HG03159 (cell line): Measurements from ENCODE around the gene MRTO4.
"Not testable (repeated sequence)": the region's sequence is repeated elsewhere in the genome, so short reads cannot be mapped to it uniquely, and the experiment has no call there.

Experiments used
- ATAC-seq: cut with Tn5 transposase; IDR thresholded peaks from one replicate; pipeline ENCODE4 v1.9.1; 2021; ENCODE audit warnings: mild to moderate bottlenecking, moderate library complexity; ENCODE audit not compliant: unreplicated experiment

Gene MRTO4

DNA sequence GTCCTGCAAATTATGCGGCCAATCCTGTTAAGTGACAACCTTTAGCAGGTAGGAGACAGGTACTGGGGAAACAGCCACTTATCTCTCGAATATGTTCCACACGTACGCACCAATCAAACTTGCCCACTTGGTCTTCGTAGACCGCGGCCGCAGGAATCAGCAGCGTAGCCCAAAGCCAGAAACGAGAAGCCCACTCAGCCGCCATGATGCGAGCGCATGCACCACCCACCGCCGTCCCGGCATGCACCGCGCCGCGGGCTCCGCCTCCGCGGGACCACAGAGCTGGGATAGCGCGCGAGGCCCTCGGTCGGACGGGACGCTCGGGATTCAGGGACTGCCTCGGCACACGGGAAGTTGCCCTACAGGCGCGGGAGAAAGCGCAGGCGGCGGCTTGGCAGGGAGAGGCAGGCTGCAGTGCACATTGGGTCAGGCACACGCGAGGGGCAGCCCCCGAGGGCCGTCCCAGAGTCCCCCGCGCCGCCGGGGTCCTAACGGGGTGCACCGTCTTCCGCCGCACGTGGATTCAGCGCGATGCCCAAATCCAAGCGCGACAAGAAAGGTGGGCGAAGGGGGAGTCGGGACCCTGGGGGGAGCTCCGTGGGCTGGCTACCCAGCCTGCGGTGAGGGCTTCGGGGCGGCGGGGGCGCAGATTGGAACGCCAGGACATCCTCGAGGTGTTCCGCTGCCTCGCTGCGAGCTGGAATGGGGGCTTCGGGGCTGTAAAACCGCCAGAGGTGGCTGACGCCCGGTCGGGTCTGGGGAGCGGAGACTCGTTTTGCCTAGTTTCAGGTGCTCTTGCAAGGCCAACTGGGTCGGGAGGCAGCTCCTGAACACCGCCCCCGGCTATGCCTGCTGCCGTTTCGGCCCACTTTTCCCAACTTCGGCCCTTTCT is at the start of gene MRTO4, which contains the start of gene EMC1:
Gene MRTO4 (plus strand): TSS at position 501 of the 892 bp plus-strand sequence. CDS start 31 bp downstream, at position 532.
Gene EMC1 (minus strand): TSS at position 220 of the 892 bp plus-strand sequence. CDS start 15 bp downstream, at position 205.
- ATAC-seq, result peak; percentile 81

DNA sequence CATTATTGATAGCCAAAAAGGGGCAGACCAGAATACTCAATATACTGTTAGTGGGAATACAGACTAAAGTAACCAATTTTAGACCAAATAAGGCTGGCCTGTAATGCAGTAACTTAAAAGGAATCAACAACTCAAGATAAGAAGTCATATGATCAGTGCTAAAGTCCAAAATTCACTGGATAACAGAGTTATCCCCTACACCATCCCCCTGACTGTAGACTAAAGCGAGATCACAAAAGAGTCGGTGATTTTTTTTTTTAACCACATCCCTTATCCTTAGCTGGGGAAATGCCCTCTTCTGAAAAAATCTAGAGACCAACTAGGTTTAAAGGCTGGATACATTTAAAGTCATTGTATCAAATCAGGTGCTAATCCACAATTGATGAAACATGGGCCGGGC is 49.2 kb upstream of the MRTO4 start:
- ATAC-seq, result no peak

DNA sequence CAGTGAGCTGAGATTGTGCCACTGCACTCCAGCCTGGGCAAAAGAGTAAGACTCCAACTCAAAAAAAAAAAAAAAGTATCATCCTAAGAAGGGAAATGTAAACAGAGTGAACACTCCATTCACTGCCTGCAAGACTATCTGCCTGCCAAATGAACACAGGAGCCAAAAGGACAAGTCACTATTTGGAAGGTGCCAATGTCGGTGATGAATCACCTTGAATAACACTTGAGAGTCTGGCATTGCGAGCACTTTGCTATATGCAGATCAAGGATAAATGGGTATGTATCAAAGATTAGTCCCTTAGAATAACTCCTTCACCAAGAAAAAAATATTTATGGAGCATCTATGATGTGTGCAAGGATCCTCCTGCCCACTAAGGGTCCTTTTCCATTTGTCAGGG is 48.2 kb upstream of the MRTO4 start:
- no peak for ATAC-seq

DNA sequence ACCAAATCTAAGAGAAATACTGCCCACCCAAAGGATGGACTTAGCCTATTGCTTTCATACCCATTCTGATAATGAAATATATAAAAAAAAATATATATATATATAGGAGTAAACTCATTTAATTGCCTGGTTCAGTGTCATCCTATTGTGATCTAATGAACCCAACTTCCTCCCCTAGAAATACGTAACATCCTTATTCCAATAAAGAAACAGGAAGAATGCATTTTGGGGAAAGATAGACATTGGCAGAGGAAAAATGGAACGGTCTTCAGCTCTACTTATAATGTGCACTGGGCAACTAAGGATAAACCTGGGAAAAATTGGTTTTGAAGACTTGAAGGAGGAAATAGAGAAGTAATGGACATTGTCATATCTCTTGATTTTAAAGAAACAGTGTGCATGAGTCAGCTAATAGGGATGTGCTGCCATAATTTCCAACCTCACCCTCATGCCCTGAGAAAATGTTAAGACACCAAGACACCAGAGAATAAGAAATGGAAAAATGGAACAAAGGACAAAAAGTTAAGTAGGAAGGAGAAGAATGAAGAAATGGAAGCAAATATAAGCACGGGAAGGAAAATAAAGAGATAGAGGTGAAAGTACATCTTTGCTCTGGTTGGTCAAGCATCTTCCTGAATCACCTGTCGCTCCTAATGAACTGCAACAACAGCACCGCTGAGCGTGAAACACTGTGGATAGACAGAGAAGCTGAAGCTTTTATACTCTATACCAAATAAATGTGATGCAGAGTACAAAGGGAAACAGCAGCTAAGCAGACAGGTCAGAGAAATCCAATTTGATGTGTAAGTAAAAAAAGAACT is 46.9 kb upstream of the MRTO4 start:
- ATAC-seq, result no peak

DNA sequence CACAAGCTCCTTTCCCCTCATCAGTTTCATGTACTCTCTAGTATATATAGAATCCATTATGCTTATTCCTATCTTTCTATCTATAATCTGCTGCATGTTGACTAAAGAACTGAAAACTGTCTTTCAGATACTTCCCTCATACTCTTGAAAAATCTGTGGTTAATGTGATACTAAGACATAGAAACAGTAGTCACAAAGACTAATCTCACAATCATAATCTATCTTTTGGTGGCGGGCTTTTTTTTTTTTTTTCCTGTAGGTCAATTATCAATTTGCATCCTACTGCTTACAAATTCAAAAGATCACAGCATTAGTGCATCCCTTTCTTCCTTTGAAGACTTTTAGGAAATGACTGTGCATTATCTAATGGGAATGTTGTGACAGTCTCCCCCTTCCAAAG is 46.2 kb upstream of the MRTO4 start:
- no peak for ATAC-seq

DNA sequence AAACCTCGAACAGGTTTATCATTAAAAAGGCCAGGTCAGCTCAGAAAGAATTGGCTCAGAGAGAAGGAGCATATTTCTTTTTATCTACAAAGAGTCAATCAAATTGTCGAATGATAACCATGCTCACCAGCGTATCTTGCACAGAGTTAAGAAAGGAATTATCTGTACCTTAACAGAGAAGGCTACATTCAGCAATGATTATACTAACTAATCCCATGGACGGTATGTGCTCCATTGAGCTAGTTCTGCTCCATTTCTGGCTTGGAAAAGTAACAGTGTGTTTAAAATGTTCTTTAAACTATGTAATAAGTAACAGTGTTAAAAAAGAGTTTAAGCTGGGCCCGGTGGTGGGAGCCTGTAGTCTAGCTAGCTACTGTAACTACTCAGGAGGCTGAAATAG is 45.8 kb upstream of the MRTO4 start:
- ATAC-seq, result no peak

DNA sequence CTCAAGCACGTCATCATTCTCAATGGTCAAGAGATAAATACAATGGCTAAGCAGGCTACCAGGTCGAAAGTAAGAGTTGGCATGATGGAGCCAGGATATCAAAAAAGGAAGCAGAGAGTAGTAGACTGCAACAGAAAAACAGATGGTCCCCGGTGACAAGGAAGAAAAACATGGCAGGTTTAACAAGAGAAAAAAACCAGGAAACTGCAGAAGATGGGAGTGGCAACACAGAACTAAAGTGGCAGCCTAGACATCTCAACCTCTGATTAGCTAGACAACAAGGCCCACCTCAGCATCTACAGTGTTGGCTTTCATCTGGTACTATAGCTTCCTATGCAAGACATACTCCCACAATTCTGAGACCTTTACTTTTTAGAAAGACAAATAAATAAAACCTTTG is 44.7 kb upstream of the MRTO4 start:
- no peak for ATAC-seq

DNA sequence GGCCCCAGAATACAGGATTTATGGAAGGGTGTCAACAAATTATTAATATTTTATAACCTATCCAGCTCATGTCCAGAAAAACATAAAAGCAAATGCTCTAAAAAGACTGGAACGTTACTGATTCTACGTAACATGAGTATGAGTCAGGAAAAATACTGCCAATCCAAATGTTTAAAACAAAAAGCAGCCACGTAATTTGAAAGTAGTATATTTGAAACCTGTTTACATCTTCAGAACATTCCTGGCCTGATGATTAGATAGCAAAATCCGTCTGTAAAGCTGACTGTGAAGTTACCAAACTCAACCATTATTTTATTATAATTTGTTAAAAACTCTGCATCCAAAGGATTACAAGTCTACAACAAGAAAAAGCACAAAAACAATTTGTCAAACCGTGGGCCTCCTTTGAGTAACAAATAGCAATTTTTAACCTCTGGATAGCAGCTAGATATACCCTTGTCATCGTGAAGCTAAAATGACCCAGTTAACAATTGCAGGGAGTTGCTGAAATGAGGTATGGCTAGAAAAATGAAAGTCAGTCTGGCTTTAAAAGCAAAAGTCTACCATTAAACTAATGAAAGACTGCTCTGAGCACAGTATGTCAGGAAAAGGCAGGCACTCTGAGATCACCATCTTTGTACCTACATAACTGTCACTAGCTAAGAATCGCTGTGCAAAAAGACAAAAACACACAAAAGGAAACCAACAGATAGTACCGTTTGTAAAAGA is 42.7 kb upstream of the MRTO4 start:
- no peak for ATAC-seq

DNA sequence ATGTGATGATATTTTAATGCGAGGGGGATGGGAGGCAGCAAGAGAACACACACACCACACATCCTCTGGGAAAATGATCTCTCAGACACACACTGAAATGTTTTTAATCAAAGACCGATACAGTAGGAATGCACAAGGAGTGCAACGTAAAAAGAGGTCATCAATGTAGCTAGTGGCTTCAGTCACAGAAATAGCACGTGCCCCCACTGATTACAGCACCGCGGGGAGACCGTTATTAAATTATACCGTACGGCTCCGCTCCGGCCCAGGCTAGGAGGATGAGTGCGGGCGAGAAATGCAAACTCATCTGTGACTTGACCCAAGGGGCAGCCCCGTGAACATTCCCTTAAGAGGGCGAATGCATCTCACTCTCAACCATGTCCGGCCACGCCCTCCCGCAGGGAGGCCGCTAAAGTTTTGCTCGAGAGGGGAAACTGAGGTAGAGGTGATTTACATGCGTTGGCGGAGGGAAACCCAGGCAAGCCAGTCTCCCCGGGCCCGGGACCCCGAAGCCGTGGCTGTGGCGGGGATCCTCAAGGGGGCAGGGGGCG is 42.1 kb upstream of the MRTO4 start:
- peak; percentile 46 for ATAC-seq

DNA sequence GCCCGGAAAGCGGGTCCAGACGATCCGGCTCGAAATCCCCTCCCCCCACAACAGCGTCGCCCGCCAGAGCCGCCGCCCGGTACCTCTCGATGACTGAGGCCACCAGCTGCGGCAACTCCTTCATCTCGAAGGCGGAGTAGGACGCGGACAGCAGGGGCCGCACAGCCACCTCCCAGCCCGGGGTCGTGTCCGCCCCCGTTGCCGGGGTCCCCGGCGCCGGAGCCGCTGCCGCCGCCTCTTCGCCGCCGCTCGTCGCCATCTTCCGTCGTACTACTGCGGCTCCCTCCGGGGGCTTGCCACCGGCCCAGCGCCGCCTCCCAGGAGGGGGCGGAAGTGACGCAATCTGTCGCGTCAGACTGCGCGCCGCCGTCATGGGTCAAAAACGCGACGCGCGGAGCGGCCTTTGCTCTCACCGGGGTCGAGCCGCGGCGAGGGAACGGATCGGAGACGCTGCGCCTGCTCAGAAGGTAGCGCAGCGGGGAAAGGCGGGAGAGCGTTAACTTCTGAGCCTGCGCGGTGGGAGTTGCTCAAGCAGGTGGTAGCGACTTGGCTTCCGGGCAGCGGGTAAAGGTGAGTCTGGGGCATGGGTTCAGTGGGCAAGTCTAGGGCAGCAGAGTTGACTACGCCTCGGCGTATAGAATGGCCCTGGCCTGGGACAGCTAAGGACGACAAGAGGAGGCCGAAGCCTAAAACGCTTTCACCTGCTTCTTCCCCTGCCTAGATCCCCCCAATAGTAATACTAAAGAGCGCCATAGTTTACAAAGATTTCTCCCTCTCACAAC is 41.4 kb upstream of the MRTO4 start, which contains the start of gene UBR4:
Gene UBR4 (minus strand): TSS at position 277 of the 782 bp plus-strand sequence. CDS start 18 bp downstream, at position 259.
- peak; percentile 82 for ATAC-seq

DNA sequence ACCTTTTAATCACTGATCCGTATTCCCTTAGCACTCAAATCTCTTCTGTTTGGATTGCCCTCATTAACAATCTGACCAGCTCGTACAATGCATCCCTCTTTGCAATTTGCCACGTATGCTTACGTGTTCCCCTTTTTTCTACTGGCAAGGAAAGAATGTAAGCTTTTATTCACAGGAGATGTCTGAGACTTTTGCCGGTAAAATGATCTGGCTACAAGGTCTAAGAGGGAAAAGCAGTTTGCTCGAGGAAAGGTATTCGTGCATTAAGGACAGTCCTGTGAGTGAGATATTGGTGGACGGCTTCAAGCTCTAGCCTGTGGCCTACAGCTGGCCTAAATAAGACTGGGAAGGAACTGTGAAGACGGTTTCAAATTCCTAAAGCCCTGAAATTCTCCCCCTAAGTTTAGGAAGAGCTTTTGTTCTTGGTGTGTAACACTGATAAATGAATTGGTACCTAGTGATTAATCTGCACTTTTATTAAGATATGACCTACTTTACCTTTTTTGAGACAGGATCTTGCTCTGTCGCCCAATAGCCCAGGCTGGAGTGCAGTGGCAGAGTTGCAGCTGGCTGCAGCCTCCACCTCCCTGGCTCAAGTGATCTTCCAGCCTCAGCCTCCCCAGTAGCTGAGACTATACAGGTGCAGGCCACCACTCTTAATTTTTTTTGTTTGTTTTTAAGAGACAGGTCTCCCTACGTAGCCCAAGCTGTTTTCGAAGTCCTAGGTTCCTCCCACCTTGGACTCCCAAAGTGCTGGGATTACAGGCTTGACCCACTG is 40.6 kb upstream of the MRTO4 start:
- no peak for ATAC-seq

DNA sequence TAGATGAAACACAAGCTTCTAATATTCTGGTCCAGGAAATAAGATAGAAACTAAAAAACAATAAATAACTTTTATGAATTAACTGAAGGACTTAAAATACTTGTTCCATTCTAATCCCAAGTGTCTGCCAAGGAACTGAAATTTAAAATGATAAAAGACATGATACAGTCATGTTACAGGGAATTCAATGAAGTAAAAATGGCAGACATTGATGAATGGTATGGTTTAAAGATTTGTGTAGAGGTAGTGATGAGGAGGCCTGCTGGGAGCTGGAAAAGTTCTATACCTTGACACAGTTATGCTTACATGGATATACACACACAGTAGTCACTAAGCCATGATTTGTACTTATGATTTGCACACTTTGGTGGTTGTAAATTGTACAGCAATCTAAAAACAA is 39.4 kb upstream of the MRTO4 start:
- no peak for ATAC-seq

DNA sequence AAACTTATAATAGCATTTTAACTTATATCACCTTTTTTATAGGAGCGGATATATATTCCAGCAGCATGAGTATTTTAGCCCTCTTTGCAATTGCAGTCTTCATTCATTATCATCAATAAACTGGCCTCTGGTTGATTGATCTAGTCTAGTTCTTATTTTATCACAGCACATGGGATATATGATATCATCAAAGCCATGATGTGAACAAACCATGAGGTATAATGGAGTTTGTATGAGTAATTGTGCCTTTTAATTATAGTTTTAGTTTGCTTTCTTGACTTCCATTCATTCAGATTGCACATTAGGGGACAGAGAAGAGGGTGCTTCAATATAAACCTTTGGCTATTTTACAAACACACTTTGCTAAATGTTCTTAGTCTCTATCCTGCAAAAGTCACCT is 38.0 kb upstream of the MRTO4 start:
- no peak for ATAC-seq

DNA sequence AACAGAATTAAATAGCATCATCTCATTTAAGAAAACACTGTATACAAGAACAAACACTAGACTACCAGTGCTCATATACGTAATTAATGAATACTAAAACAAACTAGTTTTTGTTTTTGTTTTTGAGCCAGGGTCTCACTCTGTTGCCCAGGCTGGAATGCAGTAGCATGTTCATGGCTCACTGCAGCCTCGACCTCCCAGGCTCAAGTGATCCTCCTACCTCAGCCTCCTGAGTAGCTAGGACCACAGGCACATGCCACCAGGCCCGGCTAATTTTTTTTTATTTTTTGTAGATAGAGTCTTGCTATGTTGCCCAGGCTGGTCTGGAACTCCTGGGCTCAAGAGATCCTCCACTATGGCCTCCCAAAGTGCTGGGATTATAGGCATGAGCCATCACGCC is 35.0 kb upstream of the MRTO4 start:
- not testable (repeated sequence) for ATAC-seq

DNA sequence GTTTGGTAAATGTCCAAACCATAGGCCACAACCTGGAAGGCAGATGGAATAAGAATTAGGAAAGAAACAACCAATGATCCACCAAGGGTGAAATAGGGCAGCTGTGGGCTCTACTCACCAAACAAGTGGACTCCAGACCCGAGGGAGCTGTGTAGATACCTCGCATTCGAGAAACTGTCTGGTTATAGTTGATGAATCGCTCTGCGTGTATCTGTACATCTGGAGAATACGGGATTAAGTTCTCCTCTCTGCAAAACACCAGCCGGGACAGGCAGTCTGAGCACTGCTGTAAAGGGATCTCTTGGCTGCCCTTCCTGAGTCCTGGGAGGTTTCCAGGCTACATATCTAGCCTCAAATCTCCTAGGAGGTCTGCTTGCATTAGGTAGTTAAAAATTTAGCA is 32.2 kb upstream of the MRTO4 start:
- no peak for ATAC-seq

DNA sequence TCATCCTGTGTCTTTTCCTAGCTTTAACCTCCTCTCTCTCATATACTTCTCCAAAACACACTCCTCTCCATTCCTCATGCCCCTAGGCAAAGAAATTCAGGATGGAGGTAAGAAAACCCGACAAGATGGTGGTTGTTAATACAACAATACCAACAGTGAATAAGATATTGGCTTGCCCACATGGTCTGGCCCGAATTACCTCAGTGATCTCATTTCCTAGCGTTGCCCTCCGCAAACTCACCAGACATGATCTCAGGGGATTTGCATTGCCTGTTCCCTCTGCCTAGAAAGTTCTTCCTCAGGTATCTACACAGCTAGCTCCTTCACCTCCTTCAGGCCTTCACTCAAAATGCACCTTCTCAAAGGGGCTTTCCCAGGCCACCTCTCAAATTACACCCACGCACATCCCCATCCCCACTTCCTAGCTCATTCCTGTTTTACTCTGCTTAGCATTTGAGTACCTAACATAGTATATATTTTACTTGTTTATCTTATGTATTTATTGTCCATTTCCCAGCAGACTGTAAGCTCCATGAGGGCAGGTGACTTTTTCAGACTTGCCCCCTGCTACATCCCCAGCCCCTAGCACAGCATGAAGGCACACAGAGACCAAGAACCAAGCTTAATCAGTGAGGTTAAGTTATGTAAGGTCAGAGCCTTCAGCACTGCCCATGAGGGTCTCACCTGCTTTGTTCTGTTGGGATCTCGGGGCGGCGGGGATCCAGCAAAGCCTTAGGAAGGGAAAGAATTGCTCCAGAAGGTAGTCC is 31.3 kb upstream of the MRTO4 start:
- no peak for ATAC-seq

DNA sequence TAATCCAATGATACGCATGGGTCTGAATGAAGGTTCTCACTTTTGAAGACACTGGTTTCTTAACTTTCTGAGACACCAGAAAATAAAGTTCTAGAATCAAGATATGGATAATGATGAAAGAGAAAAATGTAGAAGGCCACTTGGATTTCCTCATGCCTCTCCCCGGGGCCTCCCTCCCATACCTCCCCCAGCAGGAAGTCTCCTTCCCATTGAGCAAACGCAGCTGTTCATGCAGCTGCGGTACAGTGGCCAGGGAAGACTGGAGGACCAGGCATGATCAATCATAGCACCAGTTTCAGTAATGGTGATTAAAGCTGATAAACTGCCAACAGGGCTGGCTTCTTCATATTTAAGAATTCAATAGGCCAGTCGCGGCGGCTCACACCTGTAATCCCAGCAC is 30.6 kb upstream of the MRTO4 start:
- ATAC-seq, result no peak

DNA sequence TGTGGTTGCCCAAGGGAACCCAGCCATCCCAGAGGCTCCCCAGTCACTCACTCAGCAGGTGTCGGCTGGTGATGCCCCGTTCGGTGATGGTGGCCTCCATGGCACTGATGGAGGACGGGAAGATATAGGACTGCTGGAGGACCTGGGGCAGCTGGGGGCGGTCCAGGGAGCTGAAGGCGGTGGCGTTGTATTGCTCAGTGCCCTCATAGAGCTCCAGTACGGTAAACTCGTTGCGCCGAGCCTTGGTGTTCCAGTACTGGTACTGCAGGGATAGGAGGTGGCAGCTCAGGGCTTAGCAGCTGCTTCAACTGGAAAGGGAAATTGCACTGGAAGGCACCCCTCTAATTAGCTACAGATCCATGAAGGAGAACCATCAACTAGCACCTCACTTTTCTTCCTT is 29.0 kb upstream of the MRTO4 start:
- no peak for ATAC-seq
